GM12892 (cell line): Measurements from ENCODE around the gene GCSH.

Experiments used
- POLR2A ChIP-seq: IDR thresholded peaks from 2 replicates; pipeline ENCODE4 v1.6.1; 2011; ENCODE audit warnings: low read depth, low read length, control low read depth
- TAF1 ChIP-seq: IDR thresholded peaks from 2 replicates; pipeline ENCODE4 v1.6.1; 2011; ENCODE audit warnings: low read depth, mild to moderate bottlenecking, control low read depth, low read length, borderline replicate concordance

DNA sequence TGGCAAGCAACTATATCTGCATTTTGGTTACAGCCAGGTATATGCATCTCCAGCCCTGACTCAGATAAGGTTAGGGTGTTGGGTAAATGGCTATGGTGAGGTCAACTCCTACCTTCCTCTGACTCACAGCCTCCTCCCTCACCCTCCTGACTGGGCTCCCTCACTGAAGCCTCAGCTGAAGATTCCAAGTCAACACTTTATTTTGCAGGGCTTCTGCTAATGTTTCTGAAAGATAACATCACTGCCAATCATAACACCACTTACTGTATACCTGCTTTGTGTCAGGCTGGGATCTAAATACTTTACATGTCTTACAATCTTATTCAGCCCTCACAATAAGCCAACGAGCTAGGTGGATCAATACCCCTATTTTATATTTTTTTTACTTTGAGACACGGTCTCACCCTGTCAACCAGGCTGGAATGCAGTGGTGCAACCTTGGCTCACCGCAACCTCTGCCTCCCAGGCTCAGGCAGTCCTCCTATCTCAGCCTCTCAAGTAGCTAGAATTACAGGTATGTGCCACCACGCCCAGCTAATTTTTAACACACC is 47.8 kb upstream of the GCSH start:
- no peak for TF ChIP-seq POLR2A
- TF ChIP-seq TAF1: no peak
